CD8-positive, alpha-beta memory T cell (primary cell): ENCODE data around the gene BCL2L11. TPM values are rescaled to one million over a fixed set of nuclear protein-coding genes. Genes with fewer than 3 reads are reported as not detected.

Source experiments
- CTCF ChIA-PET: fragments of 350-600 bp; sonication (Branson Sonifier 250); formaldehyde crosslinking; loops from one replicate; lab custom pipeline; 2021; ENCODE audit warnings: antibody characterized with exemption; lab: Charles Lee
- POLR2A ChIA-PET: fragments of 350-600 bp; sonication (Branson Sonifier 250); formaldehyde crosslinking; loops from one replicate; lab custom pipeline; 2021; ENCODE audit warnings: antibody characterized with exemption; lab: Charles Lee
- DNase-seq, 5 donors: peaks; one replicate each; pipeline versions ENCODE4 v3.0.0 to v3.0.0-alpha.2; 2020 to 2022; ENCODE audit warnings: mixed read lengths in 1 of 5
- H3K27ac ChIP-seq: one replicate; pipeline ENCODE4 v1.7.0; 2013; ENCODE audit warnings: low read depth, mild to moderate bottlenecking, low read length, moderate library complexity
- H3K27me3 ChIP-seq: 2 replicates; pipeline ENCODE4 v1.7.0; 2013; ENCODE audit warnings: low read length, mild to moderate bottlenecking; ENCODE audit not compliant: insufficient read depth, poor library complexity, severe bottlenecking
- H3K36me3 ChIP-seq: 2 replicates; pipeline ENCODE4 v1.7.0; 2013; ENCODE audit warnings: mild to moderate bottlenecking, low read length, moderate library complexity; ENCODE audit not compliant: insufficient read depth
- H3K4me1 ChIP-seq: 2 replicates; pipeline ENCODE4 v1.7.0; 2013; ENCODE audit warnings: mild to moderate bottlenecking, low read length, moderate library complexity; ENCODE audit not compliant: insufficient read depth
- H3K4me3 ChIP-seq: 2 replicates; pipeline ENCODE4 v1.7.0; 2013; ENCODE audit warnings: mild to moderate bottlenecking, low read length
- H3K9me3 ChIP-seq: 2 replicates; pipeline ENCODE4 v1.7.0; 2013; ENCODE audit warnings: mild to moderate bottlenecking, low read length
- H3K27ac Mint-ChIP-seq, 8 donors: one replicate each; pipeline ENCODE4 v1.8.0; 2020 to 2021; ENCODE audit warnings: mixed read lengths in 8 of 8, mild to moderate bottlenecking in 6 of 8, inconsistent platforms in 3 of 8, moderate library complexity in 3 of 8
- H3K27me3 Mint-ChIP-seq, 2 donors: one replicate each; pipeline ENCODE4 v1.8.0; 2020 to 2021; ENCODE audit warnings: mixed read lengths in 2 of 2, mild to moderate bottlenecking in 1 of 2, moderate library complexity in 1 of 2
- H3K36me3 Mint-ChIP-seq, 3 donors: one replicate each; pipeline ENCODE4 v1.8.0; 2020 to 2021; ENCODE audit warnings: mixed read lengths in 3 of 3, inconsistent platforms in 1 of 3, mild to moderate bottlenecking in 1 of 3
- H3K4me1 Mint-ChIP-seq, 3 donors: one replicate each; pipeline ENCODE4 v1.8.0; 2020 to 2021; ENCODE audit warnings: mixed read lengths in 3 of 3, inconsistent platforms in 1 of 3, mild to moderate bottlenecking in 1 of 3
- H3K4me3 Mint-ChIP-seq, 7 donors: one replicate each; pipeline ENCODE4 v1.8.0; 2020 to 2021; ENCODE audit warnings: mixed read lengths in 7 of 7, mild to moderate bottlenecking in 6 of 7, moderate library complexity in 4 of 7, inconsistent platforms in 2 of 7
- H3K9me3 Mint-ChIP-seq, 5 donors: one replicate each; pipeline ENCODE4 v1.8.0; 2020 to 2022; ENCODE audit warnings: mixed read lengths in 5 of 5, mild to moderate bottlenecking in 3 of 5, moderate library complexity in 2 of 5, inconsistent platforms in 1 of 5
- polyA plus RNA-seq: library from polyadenylated mRNA; unstranded; fragments of 300-500 nt; fragmentation: Illumina TruSeq; gene quantifications from one replicate; pipeline ENCODE4 v1.2.3, GENCODE V29; 2021
- total RNA-seq, 2 experiments: library from RNA; stranded (reverse); gene quantifications; one replicate each; pipeline ENCODE4 v1.2.3, GENCODE V29; 2021

The BCL2L11 gene
- total and polyA plus RNA-seq, 3 experiments from 2014 or later: 13.8 to 40.6 (median 36.6) TPM

DNA sequence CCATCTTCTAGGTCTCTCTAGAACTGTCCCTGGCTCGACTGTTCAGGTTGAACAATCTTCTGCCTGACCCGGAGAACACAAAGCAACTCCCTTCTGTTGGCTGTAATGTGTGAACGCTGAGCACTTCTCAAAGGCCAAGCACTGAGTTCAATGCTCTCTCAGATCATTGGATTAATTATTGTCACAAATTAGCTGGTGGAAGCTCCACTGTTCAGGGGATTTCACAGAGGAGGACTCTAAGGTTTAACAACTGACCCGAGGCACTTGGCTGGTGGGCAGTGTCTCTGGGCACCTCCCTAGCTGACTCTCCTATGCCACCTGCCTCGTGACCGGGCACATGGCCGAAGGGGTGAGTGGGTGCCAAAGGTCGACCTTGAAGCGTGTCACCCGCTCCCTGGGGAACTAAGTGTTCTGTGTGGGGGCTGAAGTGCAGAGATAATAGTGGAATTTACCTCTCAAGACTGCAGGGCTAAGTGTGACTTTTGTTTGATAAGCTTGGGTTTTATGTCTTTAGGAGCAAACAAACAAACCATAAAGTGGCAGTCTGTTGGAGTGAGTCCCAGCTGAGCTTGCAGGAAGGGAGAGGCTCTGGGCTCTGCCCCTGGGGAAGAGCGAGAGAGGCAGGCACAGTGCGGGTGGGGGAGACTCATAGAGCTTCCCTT, 64.8 kb downstream of the BCL2L11 start:
- no peaks in the 10 kb centered on the region for H3K4me1 ChIP-seq
- CTCF ChIA-PET: interaction anchor here (1.5 kb wide), 1 partner anchor 65 kb away, joined by 3 read pairs; no protein-coding TSS in a partner anchor
- H3K4me3 Mint-ChIP-seq: no peak overlapping the region
- no peaks in the 10 kb centered on the region for H3K36me3 ChIP-seq
- H3K27ac ChIP-seq: no peak overlapping the region
- H3K4me3 ChIP-seq: no peak overlapping the region
- peaks cover 0 to 1% of the 10 kb centered on the region in 2 donors for H3K27me3 Mint-ChIP-seq
- H3K9me3 Mint-ChIP-seq: no peaks in the 10 kb centered on the region
- no peaks in the 10 kb centered on the region for H3K9me3 ChIP-seq
- peak overlapping the region in 1 of 8 donors; percentile 40 for H3K27ac Mint-ChIP-seq
- POLR2A ChIA-PET: no interaction called here
- H3K27me3 ChIP-seq: no peaks in the 10 kb centered on the region
- no peak for DNase-seq
- H3K4me1 Mint-ChIP-seq: no peaks in the 10 kb centered on the region
- H3K36me3 Mint-ChIP-seq: no peaks in the 10 kb centered on the region

DNA sequence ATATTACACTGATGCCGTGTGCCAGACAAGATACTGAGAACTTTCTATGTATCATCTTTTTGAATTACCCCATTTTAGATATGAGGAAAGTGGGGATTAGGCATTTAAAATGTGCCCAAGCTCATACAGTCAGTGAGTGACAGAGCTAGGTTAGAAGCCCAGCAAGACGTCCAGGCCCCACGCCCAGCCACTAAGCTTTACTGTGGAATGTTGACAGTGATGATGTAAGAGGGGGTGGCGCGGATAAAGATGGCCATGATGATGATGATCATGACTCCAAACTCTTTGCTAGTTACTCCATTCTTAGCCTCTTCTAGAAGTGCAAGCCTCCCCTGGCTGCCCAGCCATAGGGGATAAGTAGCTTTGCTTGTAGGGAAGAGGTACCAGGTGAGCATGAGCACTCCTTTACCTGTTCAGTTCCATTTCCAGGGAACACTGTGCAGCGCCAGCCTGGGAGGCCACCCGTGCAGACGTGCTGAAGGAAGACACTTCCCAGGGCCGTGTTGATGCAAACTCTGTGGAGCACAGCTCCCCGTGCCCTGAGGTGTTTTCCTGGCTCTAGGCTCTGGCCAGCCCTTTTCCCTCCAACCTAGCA, 65.5 kb downstream of the BCL2L11 start:
- H3K4me1 Mint-ChIP-seq: no peaks in the 10 kb centered on the region
- H3K4me1 ChIP-seq: no peaks in the 10 kb centered on the region
- no peaks in the 10 kb centered on the region for H3K9me3 ChIP-seq
- no peak overlapping the region for H3K27ac Mint-ChIP-seq
- no peaks in the 10 kb centered on the region for H3K27me3 ChIP-seq
- H3K36me3 Mint-ChIP-seq: no peaks in the 10 kb centered on the region
- no peak for DNase-seq
- peaks cover 0 to 1% of the 10 kb centered on the region in 2 donors for H3K27me3 Mint-ChIP-seq
- H3K4me3 ChIP-seq: no peak overlapping the region
- ChIA-PET CTCF (interaction anchor here (1.5 kb wide), 1 partner anchor 66 kb away, joined by 3 read pairs; no protein-coding TSS in a partner anchor), POLR2A (no interaction called here)
- no peak overlapping the region for H3K4me3 Mint-ChIP-seq
- H3K36me3 ChIP-seq: no peaks in the 10 kb centered on the region
- no peaks in the 10 kb centered on the region for H3K9me3 Mint-ChIP-seq
- no peak overlapping the region for H3K27ac ChIP-seq

DNA sequence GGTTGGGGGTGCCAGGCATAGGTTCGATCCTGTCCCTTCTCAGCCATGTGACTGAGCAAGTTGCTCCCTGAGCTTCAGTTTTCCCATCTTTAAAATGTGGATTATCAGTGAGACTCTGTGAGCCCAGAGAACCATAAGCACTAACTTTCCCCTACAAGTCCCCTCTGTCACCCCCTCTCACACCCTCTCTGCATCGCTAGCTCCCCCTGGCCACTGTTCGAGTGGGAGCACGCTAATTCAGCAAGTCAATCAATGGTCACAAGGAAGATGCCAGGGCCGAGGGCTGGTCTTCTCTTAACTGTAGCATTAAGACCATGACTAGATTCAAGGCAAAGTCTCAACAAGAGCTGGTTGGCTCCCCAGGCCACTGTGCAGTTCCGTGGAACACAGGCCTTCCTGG, 66.2 kb downstream of the BCL2L11 start:
- peaks cover 0 to 1% of the 10 kb centered on the region in 2 donors for H3K27me3 Mint-ChIP-seq
- Histone ChIP-seq H3K36me3 (no peaks in the 10 kb centered on the region), H3K9me3 (no peaks in the 10 kb centered on the region), H3K4me3 (no peak overlapping the region), H3K27ac (no peak overlapping the region), H3K27me3 (no peaks in the 10 kb centered on the region), H3K4me1 (no peaks in the 10 kb centered on the region)
- no peaks in the 10 kb centered on the region for H3K36me3 Mint-ChIP-seq
- H3K9me3 Mint-ChIP-seq: no peaks in the 10 kb centered on the region
- H3K4me1 Mint-ChIP-seq: no peaks in the 10 kb centered on the region
- DNase-seq: no peak
- CTCF ChIA-PET: no interaction called here
- H3K4me3 Mint-ChIP-seq: no peak overlapping the region
- POLR2A ChIA-PET: no interaction called here
- no peak overlapping the region for H3K27ac Mint-ChIP-seq

DNA sequence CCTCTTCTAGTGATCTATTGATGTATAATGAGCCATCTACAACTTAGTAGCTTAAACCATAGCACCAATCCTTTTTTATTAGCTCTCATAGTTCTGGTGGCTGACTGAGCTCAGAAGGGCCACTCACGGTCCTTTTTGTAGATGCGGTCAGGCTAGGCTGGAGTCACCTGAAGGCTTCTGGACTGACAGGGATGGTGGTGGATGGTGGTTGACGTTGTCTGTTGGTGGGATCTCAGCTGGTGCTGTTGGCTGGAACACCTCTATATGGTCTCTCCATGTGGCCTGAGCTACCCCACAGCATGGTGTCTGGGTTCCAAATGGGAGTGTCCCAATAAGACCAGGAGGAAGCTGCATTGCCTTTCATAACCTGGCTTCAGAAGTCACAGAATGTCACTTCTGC, 68.0 kb downstream of the BCL2L11 start:
- ChIA-PET POLR2A (no interaction called here), CTCF (interaction anchor here (0.9 kb wide), 1 partner anchor 118 kb away, joined by 3 read pairs; no protein-coding TSS in a partner anchor)
- no peaks in the 10 kb centered on the region for H3K27me3 ChIP-seq
- H3K27ac Mint-ChIP-seq: no peak overlapping the region
- H3K4me1 ChIP-seq: no peaks in the 10 kb centered on the region
- no peaks in the 10 kb centered on the region for H3K36me3 Mint-ChIP-seq
- H3K4me3 ChIP-seq: no peak overlapping the region
- H3K4me1 Mint-ChIP-seq: no peaks in the 10 kb centered on the region
- H3K9me3 ChIP-seq: no peaks in the 10 kb centered on the region
- H3K27ac ChIP-seq: no peak overlapping the region
- no peak for DNase-seq
- no peaks in the 10 kb centered on the region for H3K36me3 ChIP-seq
- H3K4me3 Mint-ChIP-seq: no peak overlapping the region
- no peaks in the 10 kb centered on the region for H3K9me3 Mint-ChIP-seq
- peaks cover 0 to 1% of the 10 kb centered on the region in 2 donors for H3K27me3 Mint-ChIP-seq

DNA sequence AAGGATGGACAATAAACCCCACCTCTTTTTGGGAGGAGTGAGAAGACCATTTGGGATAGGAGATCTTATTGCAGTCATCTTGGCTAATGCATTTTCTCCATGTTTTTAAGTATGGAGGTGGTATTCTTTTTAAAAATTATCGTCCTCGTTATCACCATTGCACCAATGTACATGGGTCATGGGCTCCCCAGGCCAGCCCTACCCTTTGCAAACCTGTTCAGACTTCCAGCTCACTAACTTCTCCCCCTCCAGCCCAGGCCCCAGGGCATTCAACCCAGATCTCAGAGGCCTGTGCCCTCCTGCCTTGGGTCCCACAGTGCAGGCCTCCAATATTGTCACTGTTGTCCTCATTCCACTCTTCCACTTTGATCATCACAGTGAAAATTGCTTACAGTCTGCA, 68.4 kb downstream of the BCL2L11 start:
- Mint-ChIP-seq H3K4me1 (no peaks in the 10 kb centered on the region), H3K27me3 (peaks cover 0 to 1% of the 10 kb centered on the region in 2 donors), H3K36me3 (no peaks in the 10 kb centered on the region), H3K9me3 (no peaks in the 10 kb centered on the region), H3K27ac (no peak overlapping the region), H3K4me3 (no peak overlapping the region)
- no peak for DNase-seq
- no peak overlapping the region for H3K27ac ChIP-seq
- ChIA-PET POLR2A (no interaction called here), CTCF (interaction anchor here (0.9 kb wide), 1 partner anchor 119 kb away, joined by 3 read pairs; no protein-coding TSS in a partner anchor)
- H3K4me1 ChIP-seq: no peaks in the 10 kb centered on the region
- no peak overlapping the region for H3K4me3 ChIP-seq
- H3K9me3 ChIP-seq: no peaks in the 10 kb centered on the region
- H3K27me3 ChIP-seq: no peaks in the 10 kb centered on the region
- H3K36me3 ChIP-seq: no peaks in the 10 kb centered on the region

DNA sequence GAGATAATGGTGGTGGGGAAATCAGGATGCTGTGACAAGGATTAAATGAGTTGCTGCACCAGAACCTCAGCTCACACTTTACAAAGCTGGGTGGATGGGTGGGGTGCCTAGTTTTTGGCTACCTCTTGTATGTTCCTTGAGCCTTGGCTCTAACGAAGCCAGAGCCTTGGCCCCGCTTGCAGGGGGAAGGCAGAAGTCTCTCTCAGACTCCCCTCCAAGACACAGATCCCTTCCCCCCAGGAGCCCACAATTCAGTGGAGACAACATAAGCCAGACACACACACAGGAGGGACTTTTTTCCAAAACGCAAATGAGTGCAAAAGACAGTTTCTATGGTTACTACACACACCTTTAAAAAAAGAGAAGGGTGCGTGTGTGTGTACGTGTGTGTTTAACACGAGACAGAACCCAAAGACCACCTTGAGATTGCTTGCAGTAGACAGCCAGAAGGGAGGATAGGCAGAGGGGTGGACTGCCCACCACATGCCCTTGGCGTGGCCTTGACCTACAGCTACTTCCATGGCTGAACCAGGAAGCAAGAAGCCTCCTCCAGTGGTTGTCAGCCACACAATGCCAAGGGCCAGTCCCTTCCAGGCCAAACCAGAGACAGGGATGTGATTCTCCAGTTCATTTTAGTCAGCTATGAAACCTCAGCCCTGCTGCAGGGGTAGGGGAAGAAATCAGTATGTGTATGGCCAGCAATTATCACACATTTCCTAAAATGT, 70.3 kb downstream of the BCL2L11 start:
- no peaks in the 10 kb centered on the region for H3K36me3 ChIP-seq
- no peaks in the 10 kb centered on the region for H3K9me3 ChIP-seq
- no peak overlapping the region for H3K4me3 ChIP-seq
- Mint-ChIP-seq H3K4me1 (peaks cover 11 to 13% (median 13%) of the 10 kb centered on the region in 3 donors), H3K27ac (peak overlapping the region in 1 of 8 donors; percentile 47), H3K36me3 (no peaks in the 10 kb centered on the region), H3K27me3 (peaks cover 0 to 3% of the 10 kb centered on the region in 2 donors), H3K4me3 (no peak overlapping the region), H3K9me3 (no peaks in the 10 kb centered on the region)
- DNase-seq: no peak
- CTCF ChIA-PET: no interaction called here
- H3K27ac ChIP-seq: no peak overlapping the region
- POLR2A ChIA-PET: no interaction called here
- H3K27me3 ChIP-seq: no peaks in the 10 kb centered on the region
- H3K4me1 ChIP-seq: no peaks in the 10 kb centered on the region

DNA sequence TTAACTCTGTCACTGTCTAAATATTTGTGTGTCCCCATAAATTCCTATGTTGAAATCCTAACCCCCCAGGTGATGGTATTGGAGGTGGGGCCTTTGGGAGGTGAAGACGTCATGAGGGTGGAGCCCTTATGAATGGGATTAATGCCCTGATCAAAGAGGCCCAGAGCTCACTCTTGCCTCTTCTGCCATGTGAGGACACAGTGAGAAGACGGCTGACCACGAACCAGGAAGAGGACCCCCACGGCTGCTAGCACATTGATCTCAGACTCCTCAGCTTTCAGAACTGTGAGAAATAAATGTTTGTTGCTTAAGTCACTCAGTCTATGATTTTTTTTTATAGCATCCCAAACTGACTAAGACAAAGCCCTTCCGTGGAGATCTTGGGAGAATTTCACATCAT, 71.2 kb downstream of the BCL2L11 start:
- Histone ChIP-seq H3K4me3 (no peak overlapping the region), H3K36me3 (no peaks in the 10 kb centered on the region), H3K27ac (no peak overlapping the region), H3K9me3 (no peaks in the 10 kb centered on the region), H3K4me1 (peaks cover 4% of the 10 kb centered on the region), H3K27me3 (no peaks in the 10 kb centered on the region)
- Mint-ChIP-seq H3K27ac (no peak overlapping the region), H3K9me3 (no peaks in the 10 kb centered on the region), H3K36me3 (no peaks in the 10 kb centered on the region), H3K27me3 (peaks cover 0 to 3% of the 10 kb centered on the region in 2 donors), H3K4me3 (no peak overlapping the region), H3K4me1 (peaks cover 20 to 22% (median 22%) of the 10 kb centered on the region in 3 donors)
- DNase-seq: no peak
- POLR2A ChIA-PET: no interaction called here
- CTCF ChIA-PET: no interaction called here

DNA sequence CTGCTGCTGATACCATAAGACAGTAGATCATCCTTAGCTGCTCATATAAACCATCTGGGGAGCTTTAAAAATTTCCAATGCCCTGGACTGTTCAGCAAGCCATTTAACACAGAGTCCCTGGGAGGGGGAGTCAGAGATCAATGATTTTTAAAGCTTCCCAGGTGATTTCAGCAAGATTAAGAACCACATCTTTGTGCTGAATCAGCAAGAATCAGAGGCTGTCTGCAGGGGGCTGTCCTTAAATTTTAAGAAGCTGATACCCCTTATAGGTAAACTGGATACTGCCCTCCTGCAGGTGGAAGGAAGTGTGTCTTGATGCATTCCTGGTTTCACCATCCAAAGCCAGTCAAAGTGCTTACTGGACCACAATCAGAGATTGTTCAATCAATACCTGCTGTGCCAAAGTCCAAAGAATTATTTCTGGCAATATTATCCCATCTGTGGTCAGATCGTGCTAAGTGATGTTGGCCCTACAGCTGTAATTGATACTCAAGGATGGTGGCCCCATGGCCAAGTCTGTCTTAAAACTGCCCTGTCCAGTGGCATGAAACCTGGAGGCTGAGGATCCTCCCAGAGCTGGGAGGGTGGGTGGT, 72.2 kb downstream of the BCL2L11 start:
- H3K9me3 Mint-ChIP-seq: no peaks in the 10 kb centered on the region
- DNase-seq: no peak
- H3K4me3 Mint-ChIP-seq: no peak overlapping the region
- peaks cover 25 to 29% (median 29%) of the 10 kb centered on the region in 3 donors for H3K4me1 Mint-ChIP-seq
- Histone ChIP-seq H3K36me3 (no peaks in the 10 kb centered on the region), H3K9me3 (no peaks in the 10 kb centered on the region), H3K4me1 (peaks cover 4% of the 10 kb centered on the region), H3K4me3 (no peak overlapping the region), H3K27me3 (no peaks in the 10 kb centered on the region), H3K27ac (no peak overlapping the region)
- H3K36me3 Mint-ChIP-seq: no peaks in the 10 kb centered on the region
- no peak overlapping the region for H3K27ac Mint-ChIP-seq
- peaks cover 0 to 2% of the 10 kb centered on the region in 2 donors for H3K27me3 Mint-ChIP-seq
- ChIA-PET CTCF (no interaction called here), POLR2A (no interaction called here)
